ENCODE measurements around the gene OAT.

Gene OAT

GRCh38 chr10:124418726-124419501 lies at the start of gene OAT:
OAT (minus strand) TSS chr10:124418923; CDS start chr10:124412171, 6,752 bp downstream.
- DNase-seq, result peak; percentile 93 to 94

DNA sequence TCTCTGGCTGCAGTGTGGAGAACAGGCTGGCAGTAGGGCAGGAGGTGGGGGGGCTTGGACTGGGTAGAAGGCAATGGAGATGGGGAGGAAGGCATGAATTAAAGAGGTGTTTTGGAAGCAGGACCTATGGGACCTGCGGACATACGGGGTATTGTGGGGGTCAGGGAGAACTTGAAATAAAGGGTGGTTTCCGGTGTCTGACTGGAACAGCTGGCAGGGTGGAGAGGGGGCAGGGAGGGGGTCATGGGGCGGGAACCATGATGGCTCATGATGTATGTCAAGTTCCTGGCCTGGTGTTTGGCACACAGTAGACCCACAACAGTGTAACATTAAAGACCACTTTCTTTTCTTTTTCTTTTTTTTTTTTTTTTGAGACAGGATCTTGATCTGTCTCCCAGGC lies 48.4 kb upstream of the OAT start:
- no peak for DNase-seq

DNA sequence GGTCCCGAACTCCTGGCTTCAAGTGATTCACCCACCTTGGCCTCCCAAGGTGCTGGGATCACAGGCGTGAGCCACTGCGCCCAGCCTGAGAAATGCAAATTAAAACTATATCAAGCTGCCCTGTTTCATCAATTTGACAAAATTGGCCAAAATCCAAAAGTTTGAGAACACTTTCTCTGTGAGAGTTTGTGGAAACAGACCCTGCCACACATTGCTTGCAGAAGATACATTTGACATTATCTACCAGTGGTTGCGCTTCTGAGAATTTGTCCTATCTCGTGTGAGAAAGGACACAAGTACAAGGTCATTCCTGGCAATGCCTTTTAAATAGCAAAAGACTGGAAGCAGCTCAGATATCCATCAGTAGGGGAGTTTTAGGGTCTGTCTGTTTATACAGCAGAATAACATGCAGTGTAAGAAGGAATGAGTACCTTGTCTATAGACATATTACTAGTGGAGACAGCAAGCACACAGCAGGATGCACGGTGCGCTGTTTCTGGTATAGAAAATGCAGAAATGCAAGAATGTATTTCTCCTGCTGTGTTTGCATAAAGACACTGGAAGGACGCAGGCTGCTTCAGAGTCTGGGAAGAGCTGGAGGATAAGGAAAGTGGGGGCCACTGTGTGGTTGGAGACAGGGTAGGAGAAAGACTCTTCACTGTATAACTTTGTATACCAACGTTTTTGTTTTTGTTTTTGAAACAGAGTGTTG lies 47.2 kb upstream of the OAT start:
- DNase-seq, result no peak

DNA sequence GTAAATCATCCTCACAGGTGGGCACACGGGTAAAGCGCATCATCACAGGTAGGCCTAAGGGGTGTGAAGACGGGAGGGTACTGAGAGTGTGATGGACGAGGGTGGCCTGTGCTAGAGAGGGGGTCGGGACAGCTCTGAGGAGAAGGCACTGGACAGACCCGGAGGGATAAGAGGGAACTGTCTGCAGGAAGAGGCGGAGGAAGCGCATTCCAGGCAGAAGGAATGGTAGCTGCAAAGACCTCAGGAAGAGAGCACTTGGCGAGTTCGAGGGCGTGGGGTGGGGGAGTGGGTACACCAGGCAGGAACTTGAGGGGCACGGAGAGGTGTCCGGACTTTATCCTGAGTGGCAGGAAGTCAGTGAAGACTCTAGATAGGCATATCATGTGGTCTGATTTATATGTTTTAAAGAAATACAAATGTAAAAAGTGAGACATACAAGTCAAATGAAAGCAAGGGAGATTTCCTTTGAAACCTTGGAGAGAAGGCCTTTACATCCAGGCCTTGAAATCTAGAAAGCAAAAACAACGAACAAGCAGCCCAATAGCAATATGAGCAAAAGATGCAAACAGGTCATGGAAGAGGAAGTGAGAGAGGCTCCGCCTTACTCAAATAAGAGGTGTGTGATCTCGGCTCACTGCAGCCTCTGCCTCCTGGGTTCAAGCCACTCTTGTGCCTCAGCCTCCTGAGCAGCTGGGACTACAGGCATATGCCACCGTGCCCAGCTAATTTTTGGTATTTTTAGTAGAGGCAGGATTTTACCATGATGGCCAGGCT lies 46.5 kb upstream of the OAT start:
- no peak for DNase-seq

- DNase-seq, result no peak
These were observed 45.6 kb upstream of the OAT start for GRCh38 chr10:124464028-124464965.

- DNase-seq, result no peak
These were observed 43.6 kb upstream of the OAT start for GRCh38 chr10:124462348-124462695.

DNA sequence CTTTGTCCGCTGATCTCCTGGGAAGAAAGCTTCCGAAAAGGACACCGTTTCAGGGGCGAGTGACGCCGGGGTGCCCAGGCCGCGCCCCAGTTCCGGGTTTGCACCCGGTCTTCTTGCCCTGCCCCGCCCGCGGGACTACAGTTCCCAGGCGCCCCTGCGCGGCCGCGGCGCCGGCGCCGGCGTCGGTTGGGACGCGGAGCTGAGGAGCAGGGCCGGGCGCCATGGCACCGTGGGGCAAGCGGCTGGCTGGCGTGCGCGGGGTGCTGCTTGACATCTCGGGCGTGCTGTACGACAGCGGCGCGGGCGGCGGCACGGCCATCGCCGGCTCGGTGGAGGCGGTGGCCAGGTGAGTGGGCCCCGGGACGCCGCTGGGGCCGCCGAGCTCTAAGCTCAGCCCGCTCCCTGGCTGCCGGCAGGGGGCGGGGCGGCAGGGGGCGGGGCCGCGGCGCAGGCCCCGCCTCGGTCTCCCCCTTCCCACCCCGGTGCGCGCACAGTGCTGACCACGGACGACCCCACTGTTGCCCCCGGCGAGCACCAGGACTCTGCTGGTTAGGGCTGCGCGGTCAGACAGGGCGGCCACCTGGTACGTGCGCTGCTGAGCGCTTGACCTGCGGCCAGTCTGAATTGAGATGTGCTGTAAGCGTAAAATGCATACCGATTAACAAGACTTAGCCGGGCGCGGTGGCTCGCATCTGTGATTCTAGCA lies 43.1 kb upstream of the OAT start, which contains the start of gene LHPP:
Gene LHPP (plus strand): TSS at position 182 of the 706 bp plus-strand sequence. CDS start 40 bp downstream, at position 222.
- peak; percentile 75 to 85 for DNase-seq

- no peak for DNase-seq
These were observed 41.4 kb upstream of the OAT start for GRCh38 chr10:124460144-124460543.

DNA sequence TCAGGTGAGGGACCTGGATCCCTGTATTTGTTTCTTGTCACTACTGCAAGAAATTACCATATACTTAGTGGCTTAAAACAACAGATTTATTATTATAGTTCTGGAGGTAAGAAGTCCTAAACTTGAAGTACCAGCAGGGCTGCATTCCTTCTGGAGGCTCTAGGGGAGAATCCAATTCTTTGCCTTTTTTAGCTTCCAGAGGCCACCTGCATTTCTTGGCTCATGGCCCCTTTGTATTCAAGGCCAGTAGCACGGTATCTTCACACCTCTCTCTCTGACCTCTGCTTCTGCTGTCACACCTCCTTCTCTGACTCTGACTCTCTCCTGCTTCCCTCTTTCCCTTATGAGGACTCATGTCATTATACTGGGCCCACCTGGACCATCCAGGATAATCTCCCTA lies 40.7 kb upstream of the OAT start:
- no peak for DNase-seq

DNA sequence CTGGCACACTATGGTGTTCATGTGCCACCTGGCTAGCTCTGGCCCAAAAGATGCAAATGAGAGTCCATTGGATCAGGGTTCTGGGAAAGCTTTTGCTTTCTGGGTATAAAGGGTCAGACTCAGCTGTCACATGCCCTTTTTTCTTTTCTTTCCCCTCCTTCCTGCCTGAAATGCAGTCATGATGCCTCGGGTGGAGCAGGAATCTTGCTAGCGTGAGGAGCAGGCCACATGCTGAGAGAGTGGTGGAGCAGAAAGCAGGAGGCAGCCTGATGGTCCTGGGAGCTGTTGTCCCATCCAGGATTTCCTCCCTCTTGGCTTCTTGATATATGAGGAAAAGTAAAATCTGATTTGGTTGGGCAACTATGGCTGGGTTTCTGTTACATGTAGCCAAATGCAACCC lies 40.2 kb upstream of the OAT start:
- no peak for DNase-seq

DNA sequence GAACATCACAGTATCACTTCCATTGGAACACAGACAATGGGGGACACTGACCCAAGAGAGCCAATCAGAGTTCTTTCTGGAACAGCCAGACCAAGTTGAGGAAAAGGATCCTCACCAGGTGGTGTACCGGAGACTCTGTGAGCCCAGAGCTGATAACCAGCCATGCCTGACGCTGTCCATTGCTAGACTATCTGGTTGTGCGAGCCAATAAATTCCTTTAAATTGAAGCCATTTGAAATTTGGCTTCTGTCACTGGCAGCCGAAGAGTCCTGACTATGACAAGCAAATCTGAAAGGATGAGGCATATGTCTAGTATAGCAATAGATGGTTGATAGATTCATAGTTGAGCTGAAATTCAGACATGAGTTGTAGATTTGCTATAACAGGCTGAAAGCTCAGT lies 39.8 kb upstream of the OAT start:
- no peak for DNase-seq

- DNase-seq, result no peak
These were observed 36.7 kb upstream of the OAT start for GRCh38 chr10:124455441-124455840.

DNA sequence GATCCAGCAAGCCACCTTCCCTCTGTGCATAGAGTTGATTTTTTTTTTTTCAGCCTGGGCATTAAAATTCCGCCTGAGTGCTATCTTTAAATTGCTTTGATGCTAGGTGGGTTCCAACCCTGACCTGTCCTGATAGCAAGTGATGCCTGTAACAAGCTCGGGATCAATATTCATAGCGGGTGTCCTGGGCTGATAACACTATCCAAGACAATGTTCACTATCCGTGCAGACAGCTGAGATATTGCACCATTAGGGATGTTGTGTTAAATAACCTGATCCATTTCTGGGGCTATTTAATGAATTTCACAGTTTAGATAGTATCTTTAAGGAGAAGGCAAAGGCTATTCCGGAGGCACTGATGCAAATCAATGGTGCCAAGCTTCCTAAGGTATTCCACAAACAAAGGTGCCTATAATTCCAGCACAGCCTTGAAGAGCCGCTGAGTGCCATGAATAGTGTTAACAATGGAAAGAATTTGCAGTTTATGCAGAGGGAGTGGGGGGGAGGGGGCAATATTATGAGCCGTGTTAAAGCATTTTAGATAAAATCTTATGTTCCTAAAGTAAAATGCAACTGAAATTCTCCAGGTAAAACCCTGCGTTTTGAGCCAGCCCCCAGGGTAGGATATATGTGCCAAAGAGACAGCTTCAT lies 35.4 kb upstream of the OAT start:
- no peak for DNase-seq

GRCh38 chr10:124451276-124451675 lies 32.6 kb upstream of the OAT start:
- no peak for DNase-seq

DNA sequence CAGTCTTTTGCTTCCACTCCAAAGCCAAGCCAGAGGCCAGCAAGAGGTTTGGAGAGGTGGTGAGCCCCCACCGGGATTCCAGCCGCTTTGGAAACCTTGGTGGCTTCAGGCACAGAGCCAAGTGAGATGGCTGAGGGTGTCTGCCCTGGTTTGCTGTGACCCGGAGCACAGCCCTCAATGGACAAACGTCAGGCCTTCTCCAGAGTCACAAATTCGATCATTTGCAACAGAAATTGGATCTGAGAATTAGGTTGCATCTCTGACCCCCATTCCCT lies 32.0 kb upstream of the OAT start:
- DNase-seq, result no peak

- no peak for DNase-seq
These were observed 31.5 kb upstream of the OAT start, which contains the start of gene NKX1-2 for GRCh38 chr10:124450012-124450782. NKX1-2 (minus strand) TSS chr10:124450035; CDS start chr10:124449943, 92 bp downstream.

DNA sequence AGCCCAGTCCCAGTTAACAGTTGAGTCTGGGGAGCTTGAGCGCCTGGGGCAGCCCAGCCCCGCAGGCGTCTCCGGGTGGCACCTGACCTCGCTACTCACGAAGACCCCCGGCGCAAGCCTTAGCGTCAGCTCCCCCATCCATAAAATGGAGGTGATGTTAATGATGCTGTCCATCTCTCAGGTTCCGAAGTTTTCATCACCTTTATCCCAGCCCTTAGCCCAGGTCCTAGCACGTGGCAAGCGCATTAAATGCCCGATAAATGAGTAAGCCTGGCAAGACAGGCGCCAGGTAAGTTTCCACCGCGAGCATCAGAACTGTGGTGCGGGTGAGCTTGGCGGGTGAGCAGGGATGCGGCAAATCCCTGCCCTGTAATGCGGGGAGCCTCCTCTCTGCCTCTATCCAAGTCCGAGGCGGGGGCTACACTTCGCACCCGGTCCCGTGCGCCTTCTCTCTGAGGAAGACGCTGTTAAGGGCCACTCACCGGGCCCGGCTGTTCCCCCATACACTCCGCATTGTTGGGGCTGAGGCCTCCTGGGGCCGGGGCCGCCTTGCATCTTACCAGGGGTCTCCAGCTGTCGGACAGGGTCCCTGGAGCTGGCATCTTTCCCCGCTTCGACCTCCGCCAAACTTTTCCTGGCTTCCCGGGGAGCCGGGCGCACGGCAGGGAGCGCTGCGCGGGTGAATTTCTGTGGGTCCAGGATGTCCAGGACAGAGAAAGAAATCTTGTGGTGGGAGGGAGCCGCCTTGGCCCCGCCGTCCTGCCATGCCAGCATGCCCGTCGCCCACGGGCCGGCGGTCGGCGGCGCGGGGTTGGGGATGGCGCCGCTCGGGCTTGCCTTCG lies 30.7 kb upstream of the OAT start:
- DNase-seq, result no peak

GRCh38 chr10:124448696-124449169 lies 30.0 kb upstream of the OAT start:
- no peak for DNase-seq

GRCh38 chr10:124447751-124448466 lies 29.2 kb upstream of the OAT start:
- DNase-seq, result no peak
